Mesendoderm (in vitro differentiated cells): ENCODE data around the gene SORD.
A peak's percentile ranks its signal among the peaks of the same experiment; 100 is the strongest.
"Not testable (repeated sequence)": the region's sequence is repeated elsewhere in the genome, so short reads cannot be mapped to it uniquely, and the experiment has no call there.

ENCODE experiments used
- DNase-seq: peaks from one replicate; pipeline ENCODE4 v3.0.0; 2013
- H2AK5ac ChIP-seq: 2 replicates; pipeline ENCODE4 v1.6.1; 2013; ENCODE audit warnings: low read length, inconsistent platforms
- H2BK120ac ChIP-seq: 2 replicates; pipeline ENCODE4 v1.6.1; 2013; ENCODE audit warnings: low read depth, mild to moderate bottlenecking, low read length, moderate library complexity, mixed read lengths
- H2BK15ac ChIP-seq: replicated peaks from 2 replicates; pipeline ENCODE4 v1.6.1; 2013; ENCODE audit warnings: low read depth, mild to moderate bottlenecking, moderate library complexity
- H2BK5ac ChIP-seq: 2 replicates; pipeline ENCODE4 v1.6.1; 2013; ENCODE audit warnings: low read length, inconsistent platforms
- H3K18ac ChIP-seq: 2 replicates; pipeline ENCODE4 v1.6.1; 2013; ENCODE audit warnings: mild to moderate bottlenecking, low read length, mixed read lengths
- H3K23ac ChIP-seq: one replicate; pipeline ENCODE4 v1.6.1; 2013; ENCODE audit warnings: low read length
- H3K27ac ChIP-seq: 2 replicates; pipeline ENCODE4 v1.5.1; 2013; ENCODE audit warnings: low read depth, mild to moderate bottlenecking, inconsistent platforms, low read length, moderate library complexity
- H3K27me3 ChIP-seq: 2 replicates; pipeline ENCODE4 v1.6.1; 2013; ENCODE audit warnings: low read length, control low read depth, mild to moderate bottlenecking, inconsistent platforms; ENCODE audit not compliant: insufficient read depth, poor library complexity
- H3K36me3 ChIP-seq: 2 replicates; pipeline ENCODE4 v1.6.1; 2013; ENCODE audit warnings: low read length, inconsistent platforms; ENCODE audit not compliant: control insufficient read depth, insufficient read depth
- H3K4ac ChIP-seq: one replicate; pipeline ENCODE4 v1.6.1; 2013; ENCODE audit warnings: low read depth, mild to moderate bottlenecking, low read length, moderate library complexity
- H3K4me1 ChIP-seq: 2 replicates; pipeline ENCODE4 v1.6.1; 2013; ENCODE audit warnings: low read depth, low read length, inconsistent platforms; ENCODE audit not compliant: control insufficient read depth
- H3K4me2 ChIP-seq: 2 replicates; pipeline ENCODE4 v1.6.1; 2013; ENCODE audit warnings: low read length
- H3K4me3 ChIP-seq: 2 replicates; pipeline ENCODE4 v1.5.1; 2013; ENCODE audit warnings: mild to moderate bottlenecking, low read length
- H3K56ac ChIP-seq: one replicate; pipeline ENCODE4 v1.6.1; 2013; ENCODE audit warnings: low read length
- H3K79me1 ChIP-seq: 2 replicates; pipeline ENCODE4 v1.6.1; 2013; ENCODE audit warnings: low read length, inconsistent platforms
- H3K79me2 ChIP-seq: 2 replicates; pipeline ENCODE4 v1.6.1; 2013; ENCODE audit warnings: mild to moderate bottlenecking, low read length; ENCODE audit not compliant: control insufficient read depth, insufficient read depth
- H3K9ac ChIP-seq: 2 replicates; pipeline ENCODE4 v1.6.1; 2013; ENCODE audit warnings: low read length, inconsistent platforms
- H4K5ac ChIP-seq: one replicate; pipeline ENCODE4 v1.6.1; 2013; ENCODE audit warnings: low read length
- H4K8ac ChIP-seq: one replicate; pipeline ENCODE4 v1.6.1; 2013; ENCODE audit warnings: low read depth, mild to moderate bottlenecking, control low read depth, low read length, moderate library complexity
- WGBS: extraction: QIAGEN DNeasy Blood & Tissue Kit; methylation state at CpG from one replicate; pipeline ENCODE4 v1.1.7; 2013; ENCODE audit warnings: low lambda C conversion rate, missing lambda C conversion rate; ENCODE audit not compliant: insufficient coverage; ENCODE audit errors: extremely low coverage; 5-methylcytosine and 5-hydroxymethylcytosine counted together

Gene SORD

GRCh38 chr15:45042859-45043258 lies 19.9 kb downstream of the SORD start:
- WGBS: no CpG with 5 or more reads among the region's 2 CpGs

GRCh38 chr15:45044270-45044669 lies 21.3 kb downstream of the SORD start:
- H4K8ac ChIP-seq, H3K27me3 ChIP-seq, H3K79me1 ChIP-seq, H3K4me2 ChIP-seq, H3K4me1 ChIP-seq, H4K5ac ChIP-seq, DNase-seq, H3K36me3 ChIP-seq, H3K18ac ChIP-seq, H2AK5ac ChIP-seq, H3K23ac ChIP-seq, H2BK15ac ChIP-seq, H3K79me2 ChIP-seq, H2BK120ac ChIP-seq, H3K27ac ChIP-seq, H3K9ac ChIP-seq, H2BK5ac ChIP-seq, H3K4me3 ChIP-seq, H3K56ac ChIP-seq, H3K4ac ChIP-seq: not testable (repeated sequence)
- WGBS: no CpG with 5 or more reads among the region's 1 CpG

More at GRCh38 chr15:45042859-45043258, 19.9 kb downstream of the SORD start:
- not testable (repeated sequence) for H3K9ac ChIP-seq, H3K36me3 ChIP-seq, H3K4me3 ChIP-seq, H2BK120ac ChIP-seq, H3K79me2 ChIP-seq, DNase-seq, H2BK5ac ChIP-seq, H3K4me1 ChIP-seq, H3K4ac ChIP-seq, H3K56ac ChIP-seq, H2AK5ac ChIP-seq, H4K5ac ChIP-seq, H4K8ac ChIP-seq, H3K27ac ChIP-seq, H3K23ac ChIP-seq, H3K27me3 ChIP-seq, H2BK15ac ChIP-seq, H3K4me2 ChIP-seq, H3K79me1 ChIP-seq, H3K18ac ChIP-seq

GRCh38 chr15:45048449-45048793 lies 25.4 kb downstream of the SORD start:
- H3K23ac ChIP-seq, H3K27me3 ChIP-seq, H3K4me1 ChIP-seq, H3K27ac ChIP-seq, H2BK5ac ChIP-seq, H3K56ac ChIP-seq, H3K79me2 ChIP-seq, H2BK120ac ChIP-seq, H3K4me3 ChIP-seq, H3K36me3 ChIP-seq, H3K4me2 ChIP-seq, H3K18ac ChIP-seq, DNase-seq, H4K8ac ChIP-seq, H3K79me1 ChIP-seq, H3K4ac ChIP-seq, H4K5ac ChIP-seq, H3K9ac ChIP-seq, H2BK15ac ChIP-seq, H2AK5ac ChIP-seq: not testable (repeated sequence)
- WGBS: no CpG with 5 or more reads among the region's 4 CpGs

GRCh38 chr15:45048794-45049631 lies 26.0 kb downstream of the SORD start:
- no peak overlapping the region for H3K4me3 ChIP-seq
- DNase-seq: peak; percentile 75

GRCh38 chr15:45050587-45050986 lies 27.6 kb downstream of the SORD start:
- no peaks in the 10 kb centered on the region for H3K36me3 ChIP-seq
- H3K23ac ChIP-seq: no peak overlapping the region
- no peak overlapping the region for H3K9ac ChIP-seq
- no peak overlapping the region for H2BK15ac ChIP-seq
- H2BK5ac ChIP-seq: no peak overlapping the region
- H3K27me3 ChIP-seq: no peaks in the 10 kb centered on the region
- WGBS: no CpG with 5 or more reads among the region's 1 CpG
- H3K4me2 ChIP-seq: no peak overlapping the region
- no peak overlapping the region for H3K4ac ChIP-seq
- no peak overlapping the region for H3K18ac ChIP-seq
- H3K4me3 ChIP-seq: no peak overlapping the region
- no peak overlapping the region for H4K5ac ChIP-seq
- H4K8ac ChIP-seq: no peak overlapping the region
- H2AK5ac ChIP-seq: no peak overlapping the region
- no peaks in the 10 kb centered on the region for H3K4me1 ChIP-seq
- H3K79me1 ChIP-seq: no peaks in the 10 kb centered on the region
- DNase-seq: no peak
- no peak overlapping the region for H2BK120ac ChIP-seq
- no peaks in the 10 kb centered on the region for H3K79me2 ChIP-seq
- H3K27ac ChIP-seq: no peak overlapping the region
- no peak overlapping the region for H3K56ac ChIP-seq

More at GRCh38 chr15:45048794-45049631, 26.0 kb downstream of the SORD start:
- no peak overlapping the region for H2AK5ac ChIP-seq
- H3K23ac ChIP-seq: no peak overlapping the region
- H4K8ac ChIP-seq: no peak overlapping the region
- H3K4me1 ChIP-seq: no peaks in the 10 kb centered on the region
- H3K36me3 ChIP-seq: no peaks in the 10 kb centered on the region
- no peak overlapping the region for H3K4me2 ChIP-seq
- H3K56ac ChIP-seq: no peak overlapping the region
- no peak overlapping the region for H2BK5ac ChIP-seq
- H3K4ac ChIP-seq: no peak overlapping the region
- H2BK15ac ChIP-seq: no peak overlapping the region
- WGBS: no CpG with 5 or more reads among the region's 7 CpGs
- H3K79me2 ChIP-seq: no peaks in the 10 kb centered on the region
- H3K9ac ChIP-seq: no peak overlapping the region
- H2BK120ac ChIP-seq: no peak overlapping the region
- no peaks in the 10 kb centered on the region for H3K79me1 ChIP-seq
- no peak overlapping the region for H4K5ac ChIP-seq
- peak overlapping the region; percentile 46 for H3K27ac ChIP-seq
- H3K18ac ChIP-seq: no peak overlapping the region
- H3K27me3 ChIP-seq: no peaks in the 10 kb centered on the region

GRCh38 chr15:45052676-45053075 lies 29.7 kb downstream of the SORD start:
- not testable (repeated sequence) for H3K79me1 ChIP-seq, DNase-seq, H3K79me2 ChIP-seq, H2AK5ac ChIP-seq, H3K56ac ChIP-seq, H2BK5ac ChIP-seq, H3K4me3 ChIP-seq, H2BK15ac ChIP-seq, H3K18ac ChIP-seq, H3K4ac ChIP-seq, H3K36me3 ChIP-seq, H2BK120ac ChIP-seq, H4K5ac ChIP-seq, H4K8ac ChIP-seq, H3K27ac ChIP-seq, H3K23ac ChIP-seq, H3K9ac ChIP-seq, H3K4me2 ChIP-seq, H3K27me3 ChIP-seq, H3K4me1 ChIP-seq
- no CpG with 5 or more reads among the region's 3 CpGs for WGBS
